ENCODE measurements around the gene SMCO1.
"Not testable (repeated sequence)": the region's sequence is repeated elsewhere in the genome, so short reads cannot be mapped to it uniquely, and the experiment has no call there.

The SMCO1 gene

GRCh38 chr3:196514913-196515621 is at the start of gene SMCO1:
Gene SMCO1 (minus strand): TSS chr3:196515346. CDS start chr3:196515209, 137 bp downstream.
- DNase-seq = no peak

GRCh38 chr3:196563721-196564225 is 48.6 kb upstream of the SMCO1 start:
- DNase-seq = peak; percentile 24

- DNase-seq = no peak
Measured at GRCh38 chr3:196559826-196560225, 44.7 kb upstream of the SMCO1 start.

GRCh38 chr3:196558476-196558875 is 43.3 kb upstream of the SMCO1 start:
- DNase-seq = no peak

- DNase-seq = no peak
Measured at GRCh38 chr3:196557236-196557635, 42.1 kb upstream of the SMCO1 start.

- no peak for DNase-seq
Measured at GRCh38 chr3:196555295-196555694, 40.1 kb upstream of the SMCO1 start.

- DNase-seq = no peak
Measured at GRCh38 chr3:196554205-196554604, 39.1 kb upstream of the SMCO1 start.

GRCh38 chr3:196553551-196553950 is 38.4 kb upstream of the SMCO1 start:
- no peak for DNase-seq

- DNase-seq = no peak
Measured at GRCh38 chr3:196552253-196552652, 37.1 kb upstream of the SMCO1 start.

- not testable (repeated sequence) for DNase-seq
Measured at GRCh38 chr3:196550172-196550571, 35.0 kb upstream of the SMCO1 start.

- DNase-seq = not testable (repeated sequence)
Measured at GRCh38 chr3:196549312-196549711, 34.2 kb upstream of the SMCO1 start.

- no peak for DNase-seq
Measured at GRCh38 chr3:196547067-196547466, 31.9 kb upstream of the SMCO1 start.

- no peak for DNase-seq
Measured at GRCh38 chr3:196546537-196546936, 31.4 kb upstream of the SMCO1 start.

GRCh38 chr3:196544491-196544992 is 29.4 kb upstream of the SMCO1 start:
- DNase-seq = no peak

- no peak for DNase-seq
Measured at GRCh38 chr3:196541684-196542445, 26.7 kb upstream of the SMCO1 start.

GRCh38 chr3:196537319-196537984 is 22.3 kb upstream of the SMCO1 start:
- peak; percentile 67 for DNase-seq

- no peak for DNase-seq
Measured at GRCh38 chr3:196533260-196533681, 18.1 kb upstream of the SMCO1 start.

- no peak for DNase-seq
Measured at GRCh38 chr3:196531418-196531817, 16.3 kb upstream of the SMCO1 start.

GRCh38 chr3:196528639-196529233 is 13.6 kb upstream of the SMCO1 start:
- peak; percentile 85 for DNase-seq

GRCh38 chr3:196525141-196525540 is 10.0 kb upstream of the SMCO1 start:
- DNase-seq = no peak

- no peak for DNase-seq
Measured at GRCh38 chr3:196524527-196524926, 9.4 kb upstream of the SMCO1 start.

- DNase-seq = no peak
Measured at GRCh38 chr3:196523841-196524240, 8.7 kb upstream of the SMCO1 start.

- not testable (repeated sequence) for DNase-seq
Measured at GRCh38 chr3:196521291-196521690, 6.1 kb upstream of the SMCO1 start.

All from activated T-cell treated with anti-CD3 and anti-CD28 coated beads, Interleukin-2, amount 50 U/mL, for 1 hour (primary cell).